GM18870 (cell line): Measurements from ENCODE around the gene PAX9.
A peak's percentile ranks its signal among the peaks of the same experiment; 100 is the strongest.

Experiments used
- ATAC-seq: cut with Tn5 transposase; IDR thresholded peaks from one replicate; pipeline ENCODE4 v1.9.1; 2021; ENCODE audit warnings: moderate library complexity; ENCODE audit not compliant: unreplicated experiment

Gene PAX9

GRCh38 chr14:36661506-36662257 lies at the start of gene PAX9:
TSS of gene PAX9 (plus strand) at chr14:36661860. CDS start at chr14:36662090, 230 bp downstream.
- ATAC-seq = peak; percentile 83

DNA sequence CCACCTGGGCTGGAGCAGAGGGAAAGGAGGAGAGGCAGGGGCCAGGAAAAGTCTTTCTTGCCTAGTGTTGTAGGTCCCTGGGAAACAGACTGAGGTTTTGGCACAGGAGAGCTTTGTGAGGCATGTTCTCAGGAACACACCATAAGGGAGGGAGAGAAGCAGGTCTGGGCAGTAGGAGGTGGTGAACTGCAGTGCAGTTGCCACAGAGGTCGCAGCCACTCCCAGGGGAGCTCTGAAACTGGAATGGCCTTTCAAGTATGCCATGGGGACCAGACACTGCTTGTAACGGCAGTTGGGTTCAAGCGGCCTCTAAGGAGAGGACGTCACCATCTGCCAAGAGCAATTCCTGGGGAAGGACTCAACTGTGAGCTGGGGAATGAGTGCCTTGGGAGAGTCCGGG lies 43.8 kb upstream of the PAX9 start:
- ATAC-seq = no peak

DNA sequence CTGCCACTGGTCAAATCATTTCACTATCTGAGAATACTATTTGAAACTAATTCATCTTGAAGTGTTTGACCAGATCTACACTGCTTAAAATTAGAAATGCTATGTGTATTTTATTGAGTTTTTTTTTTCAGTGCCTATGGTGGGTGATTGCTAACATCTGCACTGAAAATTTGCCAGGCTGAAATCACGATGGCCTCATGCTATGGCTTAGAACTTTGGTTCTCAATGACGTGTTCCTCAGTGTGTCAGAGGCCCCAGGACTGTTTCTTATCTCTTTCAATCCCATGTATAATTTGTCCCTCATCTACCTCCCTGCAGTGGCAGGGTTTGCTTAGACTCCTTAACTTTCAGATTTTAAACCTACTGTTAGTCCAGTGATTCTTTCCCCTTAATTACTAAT lies 43.0 kb upstream of the PAX9 start:
- no peak for ATAC-seq

- ATAC-seq = no peak
Observed at GRCh38 chr14:36619131-36619530, 42.5 kb upstream of the PAX9 start.

GRCh38 chr14:36619853-36620252 lies 41.8 kb upstream of the PAX9 start:
- ATAC-seq = no peak

- ATAC-seq = no peak
Observed at GRCh38 chr14:36625014-36625413, 36.6 kb upstream of the PAX9 start.

DNA sequence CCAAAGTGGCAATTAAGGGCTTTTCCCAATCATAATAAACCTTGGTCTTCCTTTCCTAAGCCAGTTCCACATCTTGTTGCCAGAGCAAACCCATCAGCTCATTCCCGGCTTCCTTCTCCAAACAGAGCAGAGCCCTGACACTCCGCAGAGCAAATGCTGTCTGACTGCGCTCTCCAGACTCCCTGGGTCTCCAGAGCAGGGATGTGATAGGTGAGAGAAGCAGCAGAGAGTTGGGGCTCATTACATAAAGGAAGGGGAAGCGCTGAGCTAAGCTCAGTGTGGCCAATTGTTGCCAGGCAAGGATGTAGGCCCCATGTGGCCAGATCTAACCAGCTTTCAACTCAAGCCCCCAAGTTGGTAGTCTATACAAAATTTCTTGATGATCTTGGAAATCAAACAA lies 36.2 kb upstream of the PAX9 start:
- ATAC-seq = no peak

GRCh38 chr14:36626151-36626550 lies 35.5 kb upstream of the PAX9 start:
- ATAC-seq = no peak

GRCh38 chr14:36627981-36628380 lies 33.7 kb upstream of the PAX9 start:
- ATAC-seq = no peak

GRCh38 chr14:36633580-36633979 lies 28.1 kb upstream of the PAX9 start:
- ATAC-seq = no peak

DNA sequence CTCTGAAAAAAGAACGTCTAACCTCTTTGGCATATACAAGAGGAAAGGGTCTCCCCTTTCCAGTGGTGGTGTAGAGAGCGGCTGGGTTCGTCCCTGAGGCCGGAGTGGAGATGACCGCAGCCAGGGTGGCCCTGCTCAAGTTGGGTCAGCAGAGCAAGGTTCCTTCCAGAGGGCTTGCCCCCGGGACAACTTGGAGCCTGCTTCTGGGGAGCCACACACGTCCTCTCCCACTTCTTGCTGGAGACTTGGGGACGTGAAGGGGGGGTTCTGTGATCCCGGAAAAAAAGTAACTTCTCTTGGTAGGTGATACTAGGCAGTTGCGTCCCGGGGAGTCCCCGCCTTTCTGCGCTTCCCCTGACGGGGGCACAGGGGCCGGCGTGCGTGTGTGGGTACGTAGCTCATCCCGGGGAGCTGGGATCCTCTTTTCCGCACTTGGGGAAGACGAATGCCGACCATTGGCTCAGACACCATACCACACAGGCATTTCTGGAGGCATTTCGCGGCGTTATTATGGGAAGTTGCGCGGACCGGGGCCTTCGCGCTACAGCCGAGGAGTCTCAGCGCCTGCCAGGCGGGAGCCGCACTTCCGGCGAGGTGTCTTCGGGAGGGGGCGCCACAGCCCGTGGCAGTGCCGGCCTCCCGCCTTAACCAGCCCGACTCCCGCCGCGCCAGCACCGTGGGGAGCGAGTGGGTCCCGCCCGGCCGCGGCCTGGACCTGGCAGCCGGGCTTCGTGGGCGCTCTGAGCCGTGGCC lies 14.8 kb upstream of the PAX9 start:
- ATAC-seq = no peak

DNA sequence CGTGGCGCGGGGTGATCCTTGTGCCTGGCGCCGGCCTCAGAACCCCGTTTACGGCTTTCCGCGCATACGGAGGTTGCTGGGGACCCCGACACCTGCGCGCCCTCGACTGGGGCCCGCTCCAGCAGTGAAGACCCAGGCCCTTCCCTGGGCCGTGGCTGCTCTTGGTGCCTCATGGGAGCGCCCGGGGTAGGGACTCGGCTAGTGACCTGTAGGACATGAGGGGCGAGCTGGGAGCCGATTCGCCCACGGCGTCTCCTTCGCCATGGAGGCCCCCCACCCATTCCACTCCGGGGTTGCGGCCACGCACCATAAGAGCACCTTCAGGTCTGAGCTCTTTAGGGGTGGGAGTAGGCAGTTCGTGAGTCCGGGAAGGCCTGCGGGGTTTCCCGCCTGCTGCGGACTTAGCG lies 14.2 kb upstream of the PAX9 start:
- ATAC-seq = no peak

GRCh38 chr14:36647824-36648753 lies 13.6 kb upstream of the PAX9 start:
- ATAC-seq = no peak

DNA sequence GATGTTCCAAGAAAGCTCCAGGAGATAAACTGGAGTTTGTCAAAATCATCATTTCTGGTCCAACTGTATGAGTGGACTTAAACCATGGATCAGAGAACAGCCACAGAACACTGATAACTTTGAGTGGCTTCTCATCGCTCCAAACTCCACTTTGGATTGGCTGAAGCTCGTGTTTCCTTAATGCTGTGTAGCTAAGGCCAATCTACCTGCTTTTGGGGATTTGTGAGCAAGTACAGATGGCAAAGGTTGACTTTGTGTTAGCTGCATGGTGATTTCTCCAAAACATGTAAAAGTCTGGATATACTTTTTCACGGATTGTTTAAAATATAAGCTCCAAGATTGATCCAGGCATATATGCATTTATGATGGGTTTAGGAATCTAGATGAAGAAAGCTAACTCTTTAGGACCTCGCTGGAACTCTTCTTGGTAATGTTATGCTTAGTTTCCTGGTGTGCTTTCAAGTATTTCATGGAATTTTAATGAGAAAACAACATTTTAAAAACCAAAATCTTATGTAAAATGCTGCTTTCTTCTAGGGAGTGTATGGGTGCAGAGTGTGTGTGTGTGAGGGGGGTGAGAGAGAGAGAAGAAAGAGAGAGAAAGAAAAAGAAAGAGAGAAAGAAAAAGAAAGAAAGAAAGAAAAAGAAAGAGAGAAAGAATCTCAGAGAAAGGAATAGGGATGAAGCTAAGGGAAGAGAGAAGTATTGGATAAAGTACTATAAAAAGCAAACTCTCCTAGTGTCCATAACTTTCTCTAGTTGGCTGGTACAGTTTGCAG lies 11.6 kb upstream of the PAX9 start:
- ATAC-seq = no peak

DNA sequence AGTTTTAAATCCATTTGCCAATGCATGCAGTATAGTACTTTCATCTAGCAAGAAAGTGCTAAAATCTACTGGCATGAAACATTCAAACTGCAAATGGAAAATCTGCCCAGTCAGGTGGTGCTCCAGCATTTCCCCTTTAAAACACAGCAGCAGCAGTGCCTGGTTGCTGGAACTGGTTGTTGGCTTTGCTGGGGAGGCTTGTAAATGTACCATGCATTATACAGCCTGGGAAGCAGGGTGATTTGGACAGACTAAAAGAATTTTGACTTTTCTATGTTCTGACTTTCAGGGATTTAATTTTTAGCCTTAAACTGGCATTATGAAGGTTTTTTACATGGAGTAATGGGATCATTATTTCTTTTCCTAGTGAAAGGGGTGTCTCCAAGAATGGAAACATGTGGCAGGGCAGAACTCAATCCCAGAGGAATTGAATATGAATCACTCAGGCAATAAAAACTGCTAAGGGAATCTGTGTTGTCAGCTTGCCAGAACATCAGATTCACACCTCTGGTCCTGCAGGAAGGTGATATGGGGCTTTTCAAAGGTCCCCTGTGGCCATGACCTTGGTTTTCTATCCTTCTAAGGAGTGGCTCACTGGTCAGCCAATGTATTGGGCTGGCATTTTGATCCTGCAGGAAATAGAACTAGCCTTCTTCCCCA lies 9.0 kb upstream of the PAX9 start:
- ATAC-seq = no peak

DNA sequence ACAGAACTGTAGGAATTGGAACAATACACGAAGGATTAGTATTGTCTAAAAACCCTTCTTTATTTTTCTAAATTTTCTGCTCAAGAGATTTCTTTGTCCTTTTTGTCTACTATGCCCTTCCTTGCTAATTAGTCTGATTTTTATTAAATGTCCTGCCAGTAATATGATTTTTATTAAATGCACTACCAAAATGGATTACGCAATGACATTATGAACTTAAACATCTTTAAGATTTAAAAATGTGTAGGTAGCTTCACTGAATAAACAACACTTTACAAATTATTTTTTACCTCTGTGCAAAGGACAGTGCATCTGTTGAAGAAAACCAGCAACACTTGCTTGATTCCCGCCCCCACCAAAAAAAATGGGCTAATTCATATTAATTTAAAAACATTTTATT lies 8.2 kb upstream of the PAX9 start:
- ATAC-seq = no peak

DNA sequence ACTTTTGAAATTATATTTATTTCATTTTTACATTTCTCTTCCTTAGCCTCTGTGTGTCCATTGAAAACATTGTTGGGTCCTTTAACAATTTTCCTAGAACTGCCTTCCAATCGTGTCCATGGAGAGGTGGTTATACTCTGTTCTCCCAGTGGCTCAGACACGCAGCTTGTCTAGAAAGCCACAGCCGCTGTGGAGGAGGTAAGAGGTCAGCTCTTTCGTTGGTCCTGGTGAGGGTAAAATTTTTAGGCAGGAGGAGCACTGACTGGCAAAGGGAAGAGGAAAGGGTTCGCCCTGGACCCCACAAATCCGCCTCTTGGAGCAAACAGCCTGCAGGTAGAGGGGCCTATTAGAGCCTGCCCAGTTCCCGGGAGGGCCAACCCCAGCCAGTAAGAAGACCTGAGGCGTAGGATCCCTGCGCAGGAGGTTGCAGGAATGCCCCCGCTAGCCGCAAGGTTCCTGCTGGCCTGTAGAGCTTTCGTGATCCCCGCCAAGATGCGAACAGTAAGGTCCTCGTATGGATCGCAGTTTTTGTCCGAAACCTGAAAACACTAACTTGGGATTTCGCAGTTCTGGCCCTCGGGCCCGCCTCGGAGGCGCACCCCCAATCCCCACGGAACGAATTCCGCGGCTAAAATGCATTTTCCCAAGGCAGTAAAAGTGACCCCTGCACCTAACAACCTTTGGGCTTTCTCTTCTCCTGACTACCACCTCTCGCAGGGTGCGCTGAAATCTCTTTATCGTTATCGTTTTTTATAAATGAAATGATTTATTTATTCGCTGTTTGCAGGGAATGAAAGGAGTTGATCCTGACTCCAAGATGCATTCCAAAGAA lies 7.5 kb upstream of the PAX9 start:
- ATAC-seq = no peak

GRCh38 chr14:36654794-36655381 lies 6.8 kb upstream of the PAX9 start:
- no peak for ATAC-seq

- no peak for ATAC-seq
Observed at GRCh38 chr14:36655571-36655962, 6.1 kb upstream of the PAX9 start.
